ENCODE data around the gene C22orf42. TPM values are rescaled to one million over a fixed set of nuclear protein-coding genes. Genes with fewer than 3 reads are reported as not detected.

C22orf42 gene
- total RNA-seq, 2 donors from 2014 or later = not detected

DNA sequence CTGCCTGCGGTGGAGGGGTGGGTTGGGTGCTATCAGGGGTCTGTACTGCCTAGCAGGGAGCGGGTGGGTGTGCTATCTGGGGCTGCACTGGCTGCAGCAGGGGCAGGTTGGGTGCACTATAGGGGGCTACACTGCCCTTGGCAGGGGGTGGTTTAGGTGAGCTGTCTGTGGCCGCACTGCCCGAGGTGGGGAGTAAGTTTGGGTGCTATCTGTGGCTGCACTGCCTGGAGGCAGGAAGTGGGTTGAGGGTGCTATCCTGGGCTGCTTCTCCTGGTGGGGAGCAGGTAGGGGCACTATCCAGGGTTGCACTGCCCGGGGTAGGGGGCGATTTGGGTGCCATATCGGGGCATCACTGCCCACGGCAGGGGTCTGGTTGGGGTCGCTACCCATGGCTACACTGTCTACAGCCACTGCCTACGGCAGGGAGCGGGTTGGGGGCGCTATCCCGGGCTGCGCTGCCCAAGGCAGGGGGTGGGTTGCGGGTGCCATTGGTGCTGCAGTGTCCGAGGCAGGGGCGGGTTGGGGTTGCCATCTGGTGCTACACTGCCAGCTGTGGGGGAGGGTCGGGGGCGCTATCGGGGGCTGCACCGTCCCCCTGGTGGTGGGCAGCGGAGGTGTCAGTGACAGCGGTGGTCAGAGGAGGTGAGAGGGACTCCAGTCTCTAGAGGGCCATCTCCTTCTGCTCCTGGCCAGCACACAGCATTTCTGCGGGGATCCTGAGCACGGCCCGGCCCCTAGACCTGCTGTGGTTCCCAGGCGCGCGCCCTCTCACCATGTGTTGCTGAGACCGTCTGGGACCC is 47.1 kb upstream of the C22orf42 start:
- ATAC-seq (ENCODE audit: insufficient number of reproducible peaks, low FRiP score, low read depth) (no peak), DNase-seq (ENCODE audit: low spot score) (no peak)
- Histone ChIP-seq H3K27me3 (replicated peaks; ENCODE audit: insufficient read depth) (no peaks in the 10 kb centered on the region), H3K9me3 (no peaks in the 10 kb centered on the region), H3K4me3 (no peak overlapping the region), H3K27ac (no peak overlapping the region), H3K4me1 (ENCODE audit: control insufficient read depth in 1 of 2, low read depth in 2 of 2) (no peaks in the 10 kb centered on the region), H3K36me3 (no peaks in the 10 kb centered on the region)
- TF ChIP-seq, protein P1, sequence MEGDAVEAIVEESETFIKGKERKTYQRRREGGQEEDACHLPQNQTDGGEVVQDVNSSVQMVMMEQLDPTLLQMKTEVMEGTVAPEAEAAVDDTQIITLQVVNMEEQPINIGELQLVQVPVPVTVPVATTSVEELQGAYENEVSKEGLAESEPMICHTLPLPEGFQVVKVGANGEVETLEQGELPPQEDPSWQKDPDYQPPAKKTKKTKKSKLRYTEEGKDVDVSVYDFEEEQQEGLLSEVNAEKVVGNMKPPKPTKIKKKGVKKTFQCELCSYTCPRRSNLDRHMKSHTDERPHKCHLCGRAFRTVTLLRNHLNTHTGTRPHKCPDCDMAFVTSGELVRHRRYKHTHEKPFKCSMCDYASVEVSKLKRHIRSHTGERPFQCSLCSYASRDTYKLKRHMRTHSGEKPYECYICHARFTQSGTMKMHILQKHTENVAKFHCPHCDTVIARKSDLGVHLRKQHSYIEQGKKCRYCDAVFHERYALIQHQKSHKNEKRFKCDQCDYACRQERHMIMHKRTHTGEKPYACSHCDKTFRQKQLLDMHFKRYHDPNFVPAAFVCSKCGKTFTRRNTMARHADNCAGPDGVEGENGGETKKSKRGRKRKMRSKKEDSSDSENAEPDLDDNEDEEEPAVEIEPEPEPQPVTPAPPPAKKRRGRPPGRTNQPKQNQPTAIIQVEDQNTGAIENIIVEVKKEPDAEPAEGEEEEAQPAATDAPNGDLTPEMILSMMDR (IDR thresholded peaks at IDR 0.05) = no peak

DNA sequence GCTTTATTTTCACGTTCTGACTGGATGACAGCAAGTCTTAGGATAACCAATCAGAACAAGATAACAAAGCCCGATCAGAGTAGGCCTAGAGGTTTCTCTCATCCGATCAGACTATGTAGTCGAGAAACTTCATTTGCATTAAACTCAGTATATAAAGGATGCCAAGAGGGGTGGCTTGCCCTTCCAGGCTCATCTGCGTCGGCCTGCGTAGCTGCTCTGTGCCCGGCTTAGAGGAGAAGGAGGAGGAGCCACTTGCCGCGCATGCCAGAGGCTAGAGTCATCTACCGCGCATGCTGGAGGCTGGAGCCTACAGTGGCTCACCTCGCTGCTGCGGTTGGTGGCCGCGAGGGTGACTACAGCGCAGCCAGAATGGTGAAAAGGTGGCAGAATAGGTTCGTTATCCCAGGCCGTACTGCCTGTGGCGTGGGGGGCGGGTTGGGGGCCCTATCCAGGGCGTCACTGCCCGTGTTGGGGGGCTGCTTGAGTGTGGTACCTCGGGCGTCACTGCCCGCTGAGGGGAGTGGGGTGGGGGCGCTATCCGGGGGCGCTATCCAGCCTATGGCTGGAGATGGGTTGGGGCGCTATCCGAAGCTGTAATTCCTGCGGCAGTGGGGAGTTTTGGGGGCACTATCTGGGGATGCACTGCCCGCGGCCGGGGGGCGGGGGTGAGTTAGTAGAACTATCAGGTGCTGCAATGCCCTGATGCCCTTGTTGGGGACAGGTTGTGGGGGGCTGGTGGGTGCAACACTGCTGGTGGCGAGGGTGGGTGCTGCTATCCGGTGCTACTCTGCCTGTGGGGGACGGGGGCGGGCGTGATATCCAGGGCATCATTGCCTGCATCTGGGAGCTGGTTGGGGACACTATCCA is 46.0 kb upstream of the C22orf42 start, which contains the start of gene RFPL2:
Gene RFPL2 (minus strand): TSS at position 218 of the 867 bp plus-strand sequence. CDS start 2,622 bp downstream, outside the sequence.
- Histone ChIP-seq H3K27me3 (replicated peaks; ENCODE audit: insufficient read depth) (no peaks in the 10 kb centered on the region), H3K4me3 (no peak within 1 kb of the TSS), H3K27ac (no peak within 1 kb of the TSS), H3K9me3 (no peaks in the 10 kb centered on the region), H3K4me1 (ENCODE audit: control insufficient read depth in 1 of 2, low read depth in 2 of 2) (no peaks in the 10 kb centered on the region), H3K36me3 (no peaks in the 10 kb centered on the region)
- TF ChIP-seq, protein P1 (IDR thresholded peaks at IDR 0.05) = no peak
- no peak for DNase-seq (ENCODE audit: low spot score)
- ATAC-seq (ENCODE audit: insufficient number of reproducible peaks, low FRiP score, low read depth) = no peak

DNA sequence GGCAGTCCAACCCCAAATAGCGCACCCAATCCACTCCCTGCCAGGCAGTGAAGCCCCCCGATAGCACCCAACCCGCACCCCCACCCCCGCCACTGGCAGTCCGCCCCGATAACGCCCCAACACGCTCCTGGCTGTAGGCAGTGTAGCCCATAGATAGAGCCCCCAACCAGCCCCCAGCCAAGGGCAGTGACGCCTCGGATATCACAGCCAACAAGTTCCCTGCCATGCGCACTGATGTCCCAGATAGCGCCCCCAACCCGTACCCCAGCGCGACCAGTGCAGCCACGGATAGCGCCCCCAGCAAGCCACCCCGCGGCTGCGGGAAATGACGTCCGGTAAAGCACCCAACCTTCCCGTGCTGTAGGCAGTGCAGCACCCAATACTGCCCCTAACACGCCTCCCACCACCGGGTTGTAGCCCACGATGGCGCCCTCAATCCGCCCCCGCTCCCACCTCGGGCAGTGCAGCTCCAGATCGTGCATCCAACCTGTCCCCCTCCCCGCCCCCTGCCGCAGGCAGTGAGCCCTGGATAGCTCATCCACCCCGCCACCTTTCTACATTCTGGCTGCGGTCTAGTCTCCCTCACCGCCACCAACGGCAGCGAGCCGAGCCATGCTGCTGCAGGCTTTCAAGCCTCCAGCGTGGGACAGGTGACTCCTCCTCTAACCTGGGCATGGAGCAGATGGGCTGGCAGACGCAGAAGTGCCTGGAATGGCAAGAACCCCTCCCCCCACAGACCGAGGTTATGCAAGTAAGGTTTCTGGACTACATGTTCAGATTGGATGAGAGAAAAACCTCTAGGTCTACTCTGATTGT is 45.1 kb upstream of the C22orf42 start:
- Histone ChIP-seq H3K9me3 (no peaks in the 10 kb centered on the region), H3K36me3 (no peaks in the 10 kb centered on the region), H3K4me1 (ENCODE audit: control insufficient read depth in 1 of 2, low read depth in 2 of 2) (no peaks in the 10 kb centered on the region), H3K27me3 (replicated peaks; ENCODE audit: insufficient read depth) (no peaks in the 10 kb centered on the region), H3K27ac (no peak overlapping the region), H3K4me3 (no peak overlapping the region)
- TF ChIP-seq, protein P1 (IDR thresholded peaks at IDR 0.05) = no peak
- no peak for DNase-seq (ENCODE audit: low spot score)
- no peak for ATAC-seq (ENCODE audit: insufficient number of reproducible peaks, low FRiP score, low read depth)

DNA sequence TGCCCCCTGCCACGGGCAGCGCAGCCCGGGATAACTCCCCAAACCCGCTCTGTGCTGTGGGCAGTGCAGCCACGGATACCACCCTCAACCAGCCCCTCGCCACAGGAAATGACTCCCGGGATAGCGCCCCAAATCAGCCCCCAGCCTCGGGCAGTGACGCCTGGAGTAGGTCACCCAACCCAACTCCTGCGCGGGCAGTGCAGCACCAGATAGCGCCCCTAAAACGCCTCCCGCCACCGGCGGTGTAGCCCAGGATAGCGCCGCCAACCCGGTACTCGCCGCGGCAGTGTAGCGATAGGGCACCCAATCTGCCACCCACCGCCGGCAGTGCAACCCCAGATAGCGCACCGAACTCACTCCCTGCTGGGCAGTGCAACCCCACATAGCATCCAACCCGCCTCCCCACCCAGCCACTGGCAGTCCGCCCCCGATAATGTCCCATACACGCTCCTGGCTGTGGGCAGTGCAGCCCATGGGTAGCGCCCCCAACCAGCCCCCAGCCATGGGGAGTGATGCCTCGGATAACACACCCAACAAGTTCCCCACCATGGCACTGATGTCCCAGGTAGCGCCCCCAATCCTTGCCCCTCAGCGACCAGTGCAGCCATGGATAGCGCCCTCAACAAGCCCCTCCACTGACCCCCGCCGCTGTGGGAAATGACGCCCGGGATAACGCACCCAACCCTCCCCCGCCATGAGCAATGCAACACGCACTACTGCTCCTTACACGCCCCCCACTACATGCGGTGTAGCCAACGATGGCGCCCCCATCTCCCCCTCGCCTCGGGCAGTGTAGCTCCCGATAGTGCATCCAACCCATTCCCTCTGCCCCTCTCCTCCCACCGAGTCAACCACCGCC is 44.3 kb upstream of the C22orf42 start:
- H3K36me3 ChIP-seq = no peaks in the 10 kb centered on the region
- H3K4me1 ChIP-seq (ENCODE audit: control insufficient read depth in 1 of 2, low read depth in 2 of 2) = no peaks in the 10 kb centered on the region
- H3K4me3 ChIP-seq = peak overlapping the region; percentile 47
- H3K27me3 ChIP-seq (replicated peaks; ENCODE audit: insufficient read depth) = no peaks in the 10 kb centered on the region
- no peak for DNase-seq (ENCODE audit: low spot score)
- TF ChIP-seq, protein P1 (IDR thresholded peaks at IDR 0.05) = no peak
- no peak for ATAC-seq (ENCODE audit: insufficient number of reproducible peaks, low FRiP score, low read depth)
- H3K27ac ChIP-seq = no peak overlapping the region
- no peaks in the 10 kb centered on the region for H3K9me3 ChIP-seq

Data from thoracic aorta (tissue), 2 donors.